CD4-positive, alpha-beta memory T cell (primary cell): ENCODE measurements around the gene GRID1. TPM values are rescaled to one million over a fixed set of nuclear protein-coding genes. Genes with fewer than 3 reads are reported as not detected.
"Not testable (repeated sequence)": the region's sequence is repeated elsewhere in the genome, so short reads cannot be mapped to it uniquely, and the experiment has no call there.

Source experiments
- CTCF ChIA-PET: fragments of 350-600 bp; sonication (Branson Sonifier 250); formaldehyde crosslinking; loops from one replicate; lab custom pipeline; 2021; ENCODE audit warnings: inconsistent platforms; ENCODE audit not compliant: partially characterized antibody; lab: Charles Lee
- POLR2A ChIA-PET: fragments of 350-600 bp; sonication (Branson Sonifier 250); formaldehyde crosslinking; loops from one replicate; lab custom pipeline; 2021; ENCODE audit not compliant: partially characterized antibody; lab: Charles Lee
- DNase-seq, 5 donors: peaks; one replicate each; pipeline versions ENCODE4 v3.0.0 to v3.0.0-alpha.2; 2020 to 2022; ENCODE audit warnings: mixed read lengths in 1 of 5
- H3K27ac ChIP-seq: one replicate; pipeline ENCODE4 v1.7.0; 2013; ENCODE audit warnings: low read depth, low read length
- H3K27me3 ChIP-seq: 2 replicates; pipeline ENCODE4 v1.7.0; 2013; ENCODE audit warnings: mild to moderate bottlenecking, low read length, moderate library complexity; ENCODE audit not compliant: insufficient read depth
- H3K36me3 ChIP-seq: 2 replicates; pipeline ENCODE4 v1.7.0; 2013; ENCODE audit warnings: mild to moderate bottlenecking, low read length, moderate library complexity; ENCODE audit not compliant: insufficient read depth
- H3K4me1 ChIP-seq: 2 replicates; pipeline ENCODE4 v1.7.0; 2013; ENCODE audit warnings: mild to moderate bottlenecking, low read length, moderate library complexity; ENCODE audit not compliant: insufficient read depth
- H3K4me3 ChIP-seq, 2 donors: one replicate each; pipeline ENCODE4 v1.7.0; 2013; ENCODE audit warnings: low read length in 2 of 2, mild to moderate bottlenecking in 1 of 2
- H3K9me3 ChIP-seq, 2 donors: one replicate each; pipeline ENCODE4 v1.7.0; 2013; ENCODE audit warnings: low read length in 2 of 2, control low read depth in 1 of 2; ENCODE audit not compliant: control insufficient read depth in 1 of 2
- H3K27ac Mint-ChIP-seq, 7 donors: one replicate each; pipeline ENCODE4 v1.8.0; 2020 to 2021; ENCODE audit warnings: mixed read lengths in 7 of 7, mild to moderate bottlenecking in 6 of 7, inconsistent platforms in 3 of 7, moderate library complexity in 3 of 7
- H3K27me3 Mint-ChIP-seq, 2 donors: one replicate each; pipeline ENCODE4 v1.8.0; 2020 to 2021; ENCODE audit warnings: mixed read lengths in 2 of 2
- H3K36me3 Mint-ChIP-seq, 2 donors: one replicate each; pipeline ENCODE4 v1.8.0; 2020 to 2021; ENCODE audit warnings: mixed read lengths in 2 of 2, inconsistent platforms in 1 of 2, mild to moderate bottlenecking in 1 of 2
- H3K4me1 Mint-ChIP-seq, 4 donors: one replicate each; pipeline ENCODE4 v1.8.0; 2020 to 2021; ENCODE audit warnings: mixed read lengths in 4 of 4, mild to moderate bottlenecking in 1 of 4
- H3K4me3 Mint-ChIP-seq, 8 donors: one replicate each; pipeline ENCODE4 v1.8.0; 2020 to 2021; ENCODE audit warnings: mixed read lengths in 8 of 8, mild to moderate bottlenecking in 7 of 8, moderate library complexity in 6 of 8, inconsistent platforms in 3 of 8
- H3K9me3 Mint-ChIP-seq, 8 donors: one replicate each; pipeline ENCODE4 v1.8.0; 2020 to 2021; ENCODE audit warnings: mixed read lengths in 8 of 8, mild to moderate bottlenecking in 5 of 8, inconsistent platforms in 3 of 8, moderate library complexity in 1 of 8
- intact Hi-C: fragments of 100-400 bp; cut with micrococcal nuclease; formaldehyde crosslinking; loops from one replicate; pipeline ENCODE4 v1.15.1; 2023
- polyA plus RNA-seq, 2 donors: library from polyadenylated mRNA; unstranded; fragments of 300-500 nt; fragmentation: Illumina TruSeq; gene quantifications; one replicate each; pipeline ENCODE4 v1.2.3, GENCODE V29; 2021
- total RNA-seq, 2 experiments: library from RNA; stranded (reverse); gene quantifications; one replicate each; pipeline ENCODE4 v1.2.3, GENCODE V29; 2021

The GRID1 gene
- total and polyA plus RNA-seq, 4 experiments from 2014 or later, result not detected

GRCh38 chr10:86100581-86101061 lies 266.0 kb downstream of the GRID1 start:
- H3K27me3 ChIP-seq, result no peaks in the 10 kb centered on the region
- ChIA-PET POLR2A (no interaction called here), CTCF (no interaction called here)
- no peaks in the 10 kb centered on the region for H3K4me1 ChIP-seq
- intact Hi-C loops, result no loop called here
- Mint-ChIP-seq H3K9me3 (peaks cover 0 to 2% (median 0%) of the 10 kb centered on the region in 8 donors), H3K4me1 (no peaks in the 10 kb centered on the region), H3K27me3 (no peaks in the 10 kb centered on the region), H3K27ac (no peak overlapping the region), H3K4me3 (no peak overlapping the region), H3K36me3 (no peaks in the 10 kb centered on the region)
- no peak overlapping the region for H3K4me3 ChIP-seq
- H3K36me3 ChIP-seq, result no peaks in the 10 kb centered on the region
- no peaks in the 10 kb centered on the region for H3K9me3 ChIP-seq
- no peak overlapping the region for H3K27ac ChIP-seq
- DNase-seq, result no peak

- no peaks in the 10 kb centered on the region for H3K4me1 Mint-ChIP-seq
- Histone ChIP-seq H3K4me1 (no peaks in the 10 kb centered on the region), H3K4me3 (no peak overlapping the region), H3K36me3 (no peaks in the 10 kb centered on the region), H3K9me3 (no peaks in the 10 kb centered on the region), H3K27me3 (no peaks in the 10 kb centered on the region), H3K27ac (no peak overlapping the region)
- H3K36me3 Mint-ChIP-seq, result no peaks in the 10 kb centered on the region
- peaks cover 0 to 2% (median 0%) of the 10 kb centered on the region in 8 donors for H3K9me3 Mint-ChIP-seq
- intact Hi-C loops, result no loop called here
- ChIA-PET POLR2A (no interaction called here), CTCF (no interaction called here)
- no peak overlapping the region for H3K27ac Mint-ChIP-seq
- H3K27me3 Mint-ChIP-seq, result no peaks in the 10 kb centered on the region
- no peak for DNase-seq
- H3K4me3 Mint-ChIP-seq, result no peak overlapping the region
Measured at GRCh38 chr10:86099542-86100334, 266.9 kb downstream of the GRID1 start.

- H3K27ac Mint-ChIP-seq, result peak overlapping the region in 1 of 7 donors; percentile 7
- Histone ChIP-seq H3K27me3 (no peaks in the 10 kb centered on the region), H3K4me1 (no peaks in the 10 kb centered on the region), H3K9me3 (no peaks in the 10 kb centered on the region), H3K4me3 (no peak overlapping the region), H3K27ac (no peak overlapping the region), H3K36me3 (no peaks in the 10 kb centered on the region)
- intact Hi-C loops, result no loop called here
- peaks cover 0 to 2% (median 0%) of the 10 kb centered on the region in 8 donors for H3K9me3 Mint-ChIP-seq
- CTCF ChIA-PET, result interaction anchor here (0.6 kb wide), 1 partner anchor 1648 kb away, joined by 3 read pairs; no protein-coding TSS in a partner anchor
- no peaks in the 10 kb centered on the region for H3K4me1 Mint-ChIP-seq
- POLR2A ChIA-PET, result no interaction called here
- H3K4me3 Mint-ChIP-seq, result no peak overlapping the region
- no peaks in the 10 kb centered on the region for H3K36me3 Mint-ChIP-seq
- H3K27me3 Mint-ChIP-seq, result no peaks in the 10 kb centered on the region
- no peak for DNase-seq
Measured at GRCh38 chr10:86098187-86098881, 268.3 kb downstream of the GRID1 start.

- H3K9me3 ChIP-seq, H3K36me3 Mint-ChIP-seq, H3K27ac ChIP-seq, H3K27me3 ChIP-seq, H3K27me3 Mint-ChIP-seq, intact Hi-C loops, H3K27ac Mint-ChIP-seq, DNase-seq, H3K4me1 ChIP-seq, POLR2A ChIA-PET, CTCF ChIA-PET, H3K9me3 Mint-ChIP-seq, H3K4me3 Mint-ChIP-seq, H3K4me3 ChIP-seq, H3K4me1 Mint-ChIP-seq, H3K36me3 ChIP-seq: not testable (repeated sequence)
Measured at GRCh38 chr10:86095061-86095460, 271.5 kb downstream of the GRID1 start.

GRCh38 chr10:86092311-86092710 lies 274.3 kb downstream of the GRID1 start:
- H3K9me3 ChIP-seq, intact Hi-C loops, H3K27ac Mint-ChIP-seq, H3K27me3 ChIP-seq, CTCF ChIA-PET, H3K9me3 Mint-ChIP-seq, DNase-seq, H3K36me3 Mint-ChIP-seq, H3K4me1 ChIP-seq, H3K4me1 Mint-ChIP-seq, H3K4me3 Mint-ChIP-seq, H3K27ac ChIP-seq, POLR2A ChIA-PET, H3K4me3 ChIP-seq, H3K36me3 ChIP-seq: not testable (repeated sequence)
- peaks cover 9 to 16% of the 10 kb centered on the region in 2 donors for H3K27me3 Mint-ChIP-seq

GRCh38 chr10:86091216-86091615 lies 275.4 kb downstream of the GRID1 start:
- Histone ChIP-seq H3K4me1 (no peaks in the 10 kb centered on the region), H3K27me3 (no peaks in the 10 kb centered on the region), H3K36me3 (no peaks in the 10 kb centered on the region), H3K4me3 (no peak overlapping the region), H3K9me3 (no peaks in the 10 kb centered on the region), H3K27ac (no peak overlapping the region)
- Mint-ChIP-seq H3K9me3 (no peaks in the 10 kb centered on the region), H3K27me3 (peaks cover 15 to 18% of the 10 kb centered on the region in 2 donors), H3K27ac (no peak overlapping the region), H3K4me1 (no peaks in the 10 kb centered on the region), H3K4me3 (no peak overlapping the region), H3K36me3 (no peaks in the 10 kb centered on the region)
- no peak for DNase-seq
- POLR2A ChIA-PET, result no interaction called here
- CTCF ChIA-PET, result no interaction called here
- intact Hi-C loops, result no loop called here

GRCh38 chr10:86090807-86091206 lies 275.8 kb downstream of the GRID1 start:
- Mint-ChIP-seq H3K27ac (no peak overlapping the region), H3K4me1 (no peaks in the 10 kb centered on the region), H3K27me3 (peaks cover 18 to 22% of the 10 kb centered on the region in 2 donors), H3K36me3 (no peaks in the 10 kb centered on the region), H3K9me3 (no peaks in the 10 kb centered on the region), H3K4me3 (no peak overlapping the region)
- Histone ChIP-seq H3K4me3 (no peak overlapping the region), H3K27ac (no peak overlapping the region), H3K36me3 (no peaks in the 10 kb centered on the region), H3K27me3 (no peaks in the 10 kb centered on the region), H3K4me1 (no peaks in the 10 kb centered on the region), H3K9me3 (no peaks in the 10 kb centered on the region)
- no peak for DNase-seq
- POLR2A ChIA-PET, result no interaction called here
- CTCF ChIA-PET, result no interaction called here
- intact Hi-C loops, result no loop called here
